H9 (cell line): ENCODE results near the gene SMO. TPM values are rescaled to one million over a fixed set of nuclear protein-coding genes. Genes with fewer than 3 reads are reported as not detected.

Source experiments
- DNase-seq: peaks from one replicate; pipeline ENCODE4 v3.0.0-alpha.2; 2017
- H2AFZ ChIP-seq: one replicate; pipeline ENCODE4 v1.6.1; 2013; ENCODE audit warnings: mild to moderate bottlenecking, low read length, control low read depth, moderate library complexity
- H2AK5ac ChIP-seq: 2 replicates; pipeline ENCODE4 v1.6.1; 2013; ENCODE audit warnings: low read length, control low read depth, mixed read lengths; ENCODE audit not compliant: insufficient read length
- H2BK120ac ChIP-seq: one replicate; pipeline ENCODE4 v1.6.1; 2013; ENCODE audit warnings: low read depth, mild to moderate bottlenecking, low read length, control low read depth, inconsistent platforms; ENCODE audit not compliant: poor library complexity, severe bottlenecking
- H2BK12ac ChIP-seq: 2 replicates; pipeline ENCODE4 v1.6.1; 2013; ENCODE audit warnings: low read length, control low read depth, mixed read lengths, low read depth; ENCODE audit not compliant: insufficient read length
- H2BK15ac ChIP-seq: 2 replicates; pipeline ENCODE4 v1.6.1; 2013; ENCODE audit warnings: low read depth, low read length, control low read depth
- H2BK20ac ChIP-seq: one replicate; pipeline ENCODE4 v1.6.1; 2013; ENCODE audit warnings: low read depth, mild to moderate bottlenecking, low read length, control low read depth, inconsistent platforms; ENCODE audit not compliant: poor library complexity, severe bottlenecking
- H2BK5ac ChIP-seq: 2 replicates; pipeline ENCODE4 v1.6.1; 2013; ENCODE audit warnings: low read length, control low read depth, mixed read lengths; ENCODE audit not compliant: insufficient read length
- H3K14ac ChIP-seq: 2 replicates; pipeline ENCODE4 v1.6.1; 2013; ENCODE audit warnings: low read length, control low read depth; ENCODE audit not compliant: insufficient read depth
- H3K18ac ChIP-seq: 2 replicates; pipeline ENCODE4 v1.6.1; 2013; ENCODE audit warnings: low read depth, mild to moderate bottlenecking, mixed read lengths, low read length, control low read depth; ENCODE audit not compliant: insufficient read length
- H3K23ac ChIP-seq: 2 replicates; pipeline ENCODE4 v1.6.1; 2013; ENCODE audit warnings: low read length, control low read depth, mixed read lengths, low read depth; ENCODE audit not compliant: insufficient read length
- H3K23me2 ChIP-seq: 2 replicates; pipeline ENCODE4 v1.6.1; 2013; ENCODE audit warnings: low read depth, mild to moderate bottlenecking, mixed read lengths, low read length, control low read depth; ENCODE audit not compliant: insufficient read length, poor library complexity, severe bottlenecking
- H3K27ac ChIP-seq: 2 replicates; pipeline ENCODE4 v1.5.1; 2013; ENCODE audit warnings: low read length, control low read depth, mixed read lengths, low read depth; ENCODE audit not compliant: insufficient read length
- H3K27me3 ChIP-seq: 2 replicates; pipeline ENCODE4 v1.6.1; 2013; ENCODE audit warnings: low read length, control low read depth, inconsistent platforms; ENCODE audit not compliant: insufficient read depth
- H3K4ac ChIP-seq: 2 replicates; pipeline ENCODE4 v1.6.1; 2013; ENCODE audit warnings: low read depth, mild to moderate bottlenecking, control low read depth, inconsistent platforms, low read length, moderate library complexity
- H3K4me1 ChIP-seq: 2 replicates; pipeline ENCODE4 v1.6.1; 2013; ENCODE audit warnings: low read length, control low read depth, inconsistent platforms; ENCODE audit not compliant: insufficient read depth
- H3K4me2 ChIP-seq: 2 replicates; pipeline ENCODE4 v1.6.1; 2013; ENCODE audit warnings: low read length, control low read depth, mixed read lengths; ENCODE audit not compliant: insufficient read length, insufficient read depth
- H3K56ac ChIP-seq: 2 replicates; pipeline ENCODE4 v1.6.1; 2013; ENCODE audit warnings: low read depth, mild to moderate bottlenecking, mixed read lengths, low read length, control low read depth; ENCODE audit not compliant: insufficient read length
- H3K79me1 ChIP-seq: 2 replicates; pipeline ENCODE4 v1.6.1; 2013; ENCODE audit warnings: low read depth, mild to moderate bottlenecking, moderate library complexity, low read length, control low read depth, inconsistent platforms; ENCODE audit not compliant: insufficient read depth, poor library complexity, severe bottlenecking
- H3K79me2 ChIP-seq: 2 replicates; pipeline ENCODE4 v1.6.1; 2013; ENCODE audit warnings: low read length, control low read depth, inconsistent platforms; ENCODE audit not compliant: insufficient read depth
- H3K9ac ChIP-seq: 2 replicates; pipeline ENCODE4 v1.6.1; 2013; ENCODE audit warnings: low read length, control low read depth, mixed read lengths; ENCODE audit not compliant: insufficient read length; ENCODE audit errors: extremely low read depth
- H3K9me3 ChIP-seq: one replicate; pipeline ENCODE4 v1.6.1; 2013; ENCODE audit warnings: low read depth, low read length, inconsistent platforms; ENCODE audit not compliant: control insufficient read depth
- H3T11ph ChIP-seq: one replicate; pipeline ENCODE4 v1.6.1; 2013; ENCODE audit warnings: mild to moderate bottlenecking, low read length, control low read depth, inconsistent platforms
- H4K20me1 ChIP-seq: one replicate; pipeline ENCODE4 v1.6.1; 2013; ENCODE audit not compliant: control insufficient read depth, insufficient read length, insufficient read depth
- H4K5ac ChIP-seq: 2 replicates; pipeline ENCODE4 v1.6.1; 2013; ENCODE audit warnings: low read depth, mild to moderate bottlenecking, mixed read lengths, low read length, control low read depth; ENCODE audit not compliant: insufficient read length
- H4K8ac ChIP-seq: replicated peaks from 2 replicates; pipeline ENCODE4 v1.6.1; 2013; ENCODE audit warnings: low read length, control low read depth, mixed read lengths, low read depth; ENCODE audit not compliant: insufficient read length
- H4K91ac ChIP-seq: 2 replicates; pipeline ENCODE4 v1.6.1; 2013; ENCODE audit warnings: low read depth, mild to moderate bottlenecking, moderate library complexity, mixed read lengths, low read length, control low read depth; ENCODE audit not compliant: insufficient read length
- H3K27ac Mint-ChIP-seq, 3 experiments: 2 replicates in 2 of 3; 3 replicates in 1 of 3; pipeline ENCODE4 v1.8.0; 2020 to 2021; ENCODE audit warnings: mixed read lengths in 3 of 3, mild to moderate bottlenecking in 1 of 3, moderate library complexity in 1 of 3
- H3K27me3 Mint-ChIP-seq: 2 replicates; pipeline ENCODE4 v1.8.0; 2021; ENCODE audit warnings: low read depth, mild to moderate bottlenecking, moderate library complexity, mixed read lengths
- H3K36me3 Mint-ChIP-seq, 3 experiments: 2 replicates in 2 of 3; 3 replicates in 1 of 3; pipeline ENCODE4 v1.8.0; 2020 to 2021; ENCODE audit warnings: low read depth in 3 of 3, mixed read lengths in 3 of 3; ENCODE audit not compliant: insufficient read depth in 1 of 3
- H3K4me1 Mint-ChIP-seq, 2 experiments: 2 replicates each; pipeline ENCODE4 v1.8.0; 2020; ENCODE audit warnings: mixed read lengths in 2 of 2
- H3K4me3 Mint-ChIP-seq, 2 experiments: 2 replicates in 1 of 2; 3 replicates in 1 of 2; pipeline ENCODE4 v1.8.0; 2020 to 2021; ENCODE audit warnings: mild to moderate bottlenecking in 2 of 2, mixed read lengths in 2 of 2, moderate library complexity in 1 of 2
- H3K9me3 Mint-ChIP-seq, 2 experiments: 2 replicates in 1 of 2; 3 replicates in 1 of 2; pipeline ENCODE4 v1.8.0; 2020; ENCODE audit warnings: mild to moderate bottlenecking in 2 of 2, mixed read lengths in 2 of 2, moderate library complexity in 1 of 2
- CTCF ChIP-seq: fragments of 200-600 bp; sonication (generic); conservative IDR thresholded peaks from 3 replicates; pipeline ENCODE4 v1.8.0; 2021; ENCODE audit warnings: antibody characterized with exemption, mild to moderate bottlenecking
- WGBS: extraction: QIAGEN DNeasy Blood & Tissue Kit; methylation state at CpG from one replicate; pipeline ENCODE4 v1.1.7; 2013; ENCODE audit warnings: missing lambda C conversion rate, low lambda C conversion rate, mixed read lengths; ENCODE audit not compliant: insufficient read length; ENCODE audit errors: extremely low coverage; 5-methylcytosine and 5-hydroxymethylcytosine counted together
- total RNA-seq: library from RNA; stranded (reverse); gene quantifications from 2 replicates; pipeline ENCODE4 v1.2.1, GENCODE V29; 2021

SMO gene
- total RNA-seq, 1 experiment from 2014 or later = 66.8 TPM

- no peaks in the 10 kb centered on the region for H3K27me3 Mint-ChIP-seq
- Histone ChIP-seq H2BK12ac (no peak overlapping the region), H3K23ac (no peak overlapping the region), H3K56ac (no peak overlapping the region), H3K79me1 (no peaks in the 10 kb centered on the region), H3K14ac (no peak overlapping the region), H4K91ac (no peak overlapping the region), H2BK5ac (no peak overlapping the region), H2BK15ac (no peak overlapping the region), H3K23me2 (no peaks in the 10 kb centered on the region), H3K79me2 (no peaks in the 10 kb centered on the region), H4K5ac (no peak overlapping the region), H3K27me3 (no peaks in the 10 kb centered on the region), H3K9ac (no peak overlapping the region), H4K20me1 (no peaks in the 10 kb centered on the region), H3K27ac (no peak overlapping the region), H2BK20ac (no peak overlapping the region), H2AFZ (no peak overlapping the region), H3K9me3 (no peaks in the 10 kb centered on the region), H3K4me2 (no peak overlapping the region), H3T11ph (no peak overlapping the region), H3K4me1 (no peaks in the 10 kb centered on the region; the same call in 1 of the 2 replicates), H2AK5ac (no peak overlapping the region), H3K18ac (no peak overlapping the region), H3K4ac (no peak overlapping the region), H2BK120ac (no peak overlapping the region), H4K8ac (no peak overlapping the region)
- DNase-seq = no peak
- WGBS = no CpG with 5 or more reads among the region's 9 CpGs
- no peaks in the 10 kb centered on the region; a peak in 1 of 7 replicates for H3K36me3 Mint-ChIP-seq
- H3K4me3 Mint-ChIP-seq = no peak overlapping the region
- H3K27ac Mint-ChIP-seq = no peak overlapping the region
- H3K4me1 Mint-ChIP-seq = 0 out of 4 replicates have a peak, but pooled peaks cover 2% of the 10 kb centered on the region in 2 experiments
- no peak for TF ChIP-seq CTCF
- no peaks in the 10 kb centered on the region; a peak in 1 of 5 replicates for H3K9me3 Mint-ChIP-seq
These were observed 30.8 kb upstream of the SMO start for GRCh38 chr7:129157651-129158050.
